ENCODE data around the gene SH3RF1.

SH3RF1 gene

GRCh38 chr4:169167957-169168858 is 102.5 kb downstream of the SH3RF1 start:
- H2AFZ ChIP-seq, result no peak overlapping the region
- TF ChIP-seq, protein P1, sequence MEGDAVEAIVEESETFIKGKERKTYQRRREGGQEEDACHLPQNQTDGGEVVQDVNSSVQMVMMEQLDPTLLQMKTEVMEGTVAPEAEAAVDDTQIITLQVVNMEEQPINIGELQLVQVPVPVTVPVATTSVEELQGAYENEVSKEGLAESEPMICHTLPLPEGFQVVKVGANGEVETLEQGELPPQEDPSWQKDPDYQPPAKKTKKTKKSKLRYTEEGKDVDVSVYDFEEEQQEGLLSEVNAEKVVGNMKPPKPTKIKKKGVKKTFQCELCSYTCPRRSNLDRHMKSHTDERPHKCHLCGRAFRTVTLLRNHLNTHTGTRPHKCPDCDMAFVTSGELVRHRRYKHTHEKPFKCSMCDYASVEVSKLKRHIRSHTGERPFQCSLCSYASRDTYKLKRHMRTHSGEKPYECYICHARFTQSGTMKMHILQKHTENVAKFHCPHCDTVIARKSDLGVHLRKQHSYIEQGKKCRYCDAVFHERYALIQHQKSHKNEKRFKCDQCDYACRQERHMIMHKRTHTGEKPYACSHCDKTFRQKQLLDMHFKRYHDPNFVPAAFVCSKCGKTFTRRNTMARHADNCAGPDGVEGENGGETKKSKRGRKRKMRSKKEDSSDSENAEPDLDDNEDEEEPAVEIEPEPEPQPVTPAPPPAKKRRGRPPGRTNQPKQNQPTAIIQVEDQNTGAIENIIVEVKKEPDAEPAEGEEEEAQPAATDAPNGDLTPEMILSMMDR (IDR thresholded peaks at IDR 0.05), result no peak
- H3K36me3 ChIP-seq (ENCODE audit: control insufficient read depth, insufficient read depth, low read length), result no peaks in the 10 kb centered on the region
- H3K27ac ChIP-seq, result no peak overlapping the region
- no peaks in the 10 kb centered on the region for H3K4me1 ChIP-seq
- H3K4me3 ChIP-seq (ENCODE audit: low read depth, low read length), result no peak overlapping the region
- no peak overlapping the region for H3K9ac ChIP-seq
- H3K27me3 ChIP-seq (ENCODE audit: control insufficient read depth, insufficient read depth, low read length), result no peaks in the 10 kb centered on the region
- no peaks in the 10 kb centered on the region for H3K79me2 ChIP-seq
- H3K4me2 ChIP-seq (ENCODE audit: low read length), result no peak overlapping the region
- no peaks in the 10 kb centered on the region for H3K9me3 ChIP-seq (ENCODE audit: control insufficient read depth, low read length)

DNA sequence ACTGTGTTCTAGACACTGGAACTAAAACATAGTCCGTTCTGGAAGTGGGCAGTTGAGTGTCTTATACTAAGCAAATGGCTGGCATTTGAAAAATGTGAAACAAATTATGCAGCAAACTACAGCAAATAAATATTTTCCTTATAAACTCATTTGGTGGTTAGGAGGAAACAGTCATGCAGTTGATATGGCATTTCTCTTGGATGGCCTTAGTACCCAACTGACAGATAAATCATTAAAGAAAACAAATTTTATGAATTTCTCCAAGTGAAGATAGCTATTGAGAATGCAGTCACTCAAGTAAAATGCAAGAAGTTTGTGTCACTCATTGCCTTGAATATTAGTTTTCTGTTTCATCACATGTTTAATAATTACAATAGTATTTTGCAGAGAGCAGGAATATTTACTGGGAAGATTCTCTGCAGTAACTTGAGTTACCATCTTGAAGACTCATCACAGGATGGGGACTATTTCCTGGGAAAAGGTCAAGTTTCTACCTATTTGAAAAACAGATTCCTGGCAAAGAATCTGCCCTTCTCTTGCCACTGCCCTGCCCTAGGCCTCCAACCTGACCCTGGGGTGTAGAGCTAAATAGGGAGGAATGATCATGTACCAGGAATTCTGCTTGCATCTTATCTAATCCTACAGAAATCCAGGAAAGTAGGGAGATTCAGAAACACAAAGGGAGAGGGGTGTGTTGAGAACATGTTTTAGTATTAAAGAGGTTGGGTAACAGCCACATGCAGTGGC is 105.9 kb downstream of the SH3RF1 start:
- H3K9ac ChIP-seq, result no peak overlapping the region
- TF ChIP-seq, protein P1 (IDR thresholded peaks at IDR 0.05), result no peak
- H3K27ac ChIP-seq, result no peak overlapping the region
- no peak overlapping the region for H3K4me3 ChIP-seq (ENCODE audit: low read depth, low read length)
- H3K79me2 ChIP-seq, result no peaks in the 10 kb centered on the region
- H2AFZ ChIP-seq, result no peak overlapping the region
- no peak overlapping the region for H3K4me2 ChIP-seq (ENCODE audit: low read length)
- H3K36me3 ChIP-seq (ENCODE audit: control insufficient read depth, insufficient read depth, low read length), result no peaks in the 10 kb centered on the region
- H3K9me3 ChIP-seq (ENCODE audit: control insufficient read depth, low read length), result no peaks in the 10 kb centered on the region
- H3K27me3 ChIP-seq (ENCODE audit: control insufficient read depth, insufficient read depth, low read length), result no peaks in the 10 kb centered on the region
- no peaks in the 10 kb centered on the region for H3K4me1 ChIP-seq

DNA sequence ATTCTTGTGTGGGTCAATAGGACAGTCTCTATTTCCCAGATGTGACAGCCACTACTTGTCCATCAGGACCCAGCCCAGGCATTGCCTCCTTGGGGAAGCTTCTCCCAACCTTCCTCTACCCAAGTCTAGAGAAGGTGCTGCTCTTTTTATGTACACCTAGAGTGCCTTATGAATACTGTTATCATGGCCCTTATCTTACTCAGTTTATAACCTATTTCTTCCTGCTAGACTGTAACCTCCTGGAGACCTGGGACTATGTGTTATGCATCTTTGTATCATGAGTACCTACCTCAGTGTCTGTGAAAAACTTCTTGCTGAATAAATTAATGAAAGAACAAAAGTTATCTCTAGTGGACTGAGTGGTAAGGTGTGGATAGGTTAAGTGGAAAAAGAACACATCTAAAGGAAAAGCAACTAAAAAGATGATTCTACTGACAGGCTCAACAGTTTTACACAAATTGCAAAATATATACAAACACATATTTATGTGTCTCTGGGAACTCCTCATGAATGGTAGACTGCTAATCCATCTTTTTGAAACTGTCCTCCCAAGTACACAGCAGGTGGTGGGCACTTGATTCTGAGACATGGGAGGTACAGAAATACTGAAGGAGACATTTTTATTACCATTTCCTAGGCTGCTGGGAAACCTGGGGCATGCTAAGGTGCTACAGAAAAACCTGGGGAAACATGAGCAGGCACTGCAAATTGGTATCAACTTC is 106.6 kb downstream of the SH3RF1 start:
- no peaks in the 10 kb centered on the region for H3K9me3 ChIP-seq (ENCODE audit: control insufficient read depth, low read length)
- H3K4me3 ChIP-seq (ENCODE audit: low read depth, low read length), result no peak overlapping the region
- no peak overlapping the region for H3K4me2 ChIP-seq (ENCODE audit: low read length)
- H3K36me3 ChIP-seq (ENCODE audit: control insufficient read depth, insufficient read depth, low read length), result no peaks in the 10 kb centered on the region
- no peak overlapping the region for H2AFZ ChIP-seq
- TF ChIP-seq, protein P1 (IDR thresholded peaks at IDR 0.05), result no peak
- no peak overlapping the region for H3K9ac ChIP-seq
- H3K4me1 ChIP-seq, result no peaks in the 10 kb centered on the region
- no peaks in the 10 kb centered on the region for H3K27me3 ChIP-seq (ENCODE audit: control insufficient read depth, insufficient read depth, low read length)
- no peak overlapping the region for H3K27ac ChIP-seq
- H3K79me2 ChIP-seq, result no peaks in the 10 kb centered on the region

DNA sequence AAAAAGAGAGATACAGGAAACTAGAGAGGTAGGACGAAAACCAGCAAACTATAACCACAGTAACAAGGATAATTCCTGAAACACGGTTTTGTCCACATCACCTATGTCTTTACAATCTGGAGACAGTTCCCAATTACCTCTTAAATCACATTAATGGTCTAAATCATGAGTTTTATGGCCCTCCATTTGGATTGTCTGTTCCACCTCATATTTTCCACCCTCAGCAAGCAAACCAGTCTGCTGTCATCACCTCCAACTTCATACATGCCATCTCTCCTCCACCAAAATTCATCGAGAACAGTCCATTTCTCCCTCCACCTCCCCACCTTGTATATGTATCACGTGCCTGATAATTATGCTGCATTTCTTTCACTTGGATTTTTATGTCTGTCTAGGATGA is 107.3 kb downstream of the SH3RF1 start:
- Histone ChIP-seq H3K27me3 (ENCODE audit: control insufficient read depth, insufficient read depth, low read length) (no peaks in the 10 kb centered on the region), H3K36me3 (ENCODE audit: control insufficient read depth, insufficient read depth, low read length) (no peaks in the 10 kb centered on the region), H3K9me3 (ENCODE audit: control insufficient read depth, low read length) (no peaks in the 10 kb centered on the region), H3K4me2 (ENCODE audit: low read length) (no peak overlapping the region), H3K4me1 (no peaks in the 10 kb centered on the region), H3K4me3 (ENCODE audit: low read depth, low read length) (no peak overlapping the region), H2AFZ (no peak overlapping the region), H3K79me2 (no peaks in the 10 kb centered on the region), H3K27ac (no peak overlapping the region), H3K9ac (no peak overlapping the region)
- TF ChIP-seq, protein P1 (IDR thresholded peaks at IDR 0.05), result no peak
